ENCODE measurements around the gene HYLS1.

GRCh38 chr11:125903711-125904659 lies 16.5 kb downstream of the HYLS1 start, which contains the start of gene DDX25:
- peak; percentile 35 for TF ChIP-seq EZH2 (IDR thresholded peaks at IDR 0.05)
- TF ChIP-seq POLR2AphosphoS5 (IDR thresholded peaks at IDR 0.05; ENCODE audit: borderline replicate concordance, low read depth, low read length) = no peak
- TF ChIP-seq FOXP2 (optimal IDR thresholded peaks at IDR 0.05; ENCODE audit: control extremely low read depth, extremely low read length, insufficient read depth) = no peak
